GM12873 (cell line): Measurements from ENCODE around the gene NUDT12.

Source experiments
- TF ChIP-seq, protein P1 (sequence below): IDR thresholded peaks from 2 replicates; pipeline ENCODE4 v1.5.1; 2012; ENCODE audit warnings: low read depth, mild to moderate bottlenecking, moderate library complexity, low read length, control low read depth; ENCODE audit not compliant: insufficient read depth; ENCODE audit errors: missing control alignments

The NUDT12 gene

DNA sequence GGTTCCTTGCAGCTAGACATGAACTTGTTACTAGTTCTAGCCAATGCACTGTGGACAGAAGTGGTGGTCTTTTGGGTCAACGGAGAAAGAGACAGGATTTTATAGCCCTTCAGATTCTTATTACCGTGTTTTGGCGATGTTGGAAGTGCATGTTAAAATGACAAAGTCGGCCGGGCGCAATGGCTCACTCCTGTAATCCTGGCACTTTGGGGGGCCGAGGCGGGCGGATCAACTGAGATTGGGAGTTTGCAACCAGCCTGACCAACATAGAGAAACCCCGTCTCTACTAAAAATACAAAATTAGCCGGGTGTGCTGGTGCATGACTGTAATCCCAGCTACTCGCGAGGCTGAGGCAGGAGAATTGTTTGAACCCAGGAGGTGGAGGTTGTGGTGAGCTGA is 9.1 kb upstream of the NUDT12 start:
- TF ChIP-seq, protein P1, sequence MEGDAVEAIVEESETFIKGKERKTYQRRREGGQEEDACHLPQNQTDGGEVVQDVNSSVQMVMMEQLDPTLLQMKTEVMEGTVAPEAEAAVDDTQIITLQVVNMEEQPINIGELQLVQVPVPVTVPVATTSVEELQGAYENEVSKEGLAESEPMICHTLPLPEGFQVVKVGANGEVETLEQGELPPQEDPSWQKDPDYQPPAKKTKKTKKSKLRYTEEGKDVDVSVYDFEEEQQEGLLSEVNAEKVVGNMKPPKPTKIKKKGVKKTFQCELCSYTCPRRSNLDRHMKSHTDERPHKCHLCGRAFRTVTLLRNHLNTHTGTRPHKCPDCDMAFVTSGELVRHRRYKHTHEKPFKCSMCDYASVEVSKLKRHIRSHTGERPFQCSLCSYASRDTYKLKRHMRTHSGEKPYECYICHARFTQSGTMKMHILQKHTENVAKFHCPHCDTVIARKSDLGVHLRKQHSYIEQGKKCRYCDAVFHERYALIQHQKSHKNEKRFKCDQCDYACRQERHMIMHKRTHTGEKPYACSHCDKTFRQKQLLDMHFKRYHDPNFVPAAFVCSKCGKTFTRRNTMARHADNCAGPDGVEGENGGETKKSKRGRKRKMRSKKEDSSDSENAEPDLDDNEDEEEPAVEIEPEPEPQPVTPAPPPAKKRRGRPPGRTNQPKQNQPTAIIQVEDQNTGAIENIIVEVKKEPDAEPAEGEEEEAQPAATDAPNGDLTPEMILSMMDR: no peak

DNA sequence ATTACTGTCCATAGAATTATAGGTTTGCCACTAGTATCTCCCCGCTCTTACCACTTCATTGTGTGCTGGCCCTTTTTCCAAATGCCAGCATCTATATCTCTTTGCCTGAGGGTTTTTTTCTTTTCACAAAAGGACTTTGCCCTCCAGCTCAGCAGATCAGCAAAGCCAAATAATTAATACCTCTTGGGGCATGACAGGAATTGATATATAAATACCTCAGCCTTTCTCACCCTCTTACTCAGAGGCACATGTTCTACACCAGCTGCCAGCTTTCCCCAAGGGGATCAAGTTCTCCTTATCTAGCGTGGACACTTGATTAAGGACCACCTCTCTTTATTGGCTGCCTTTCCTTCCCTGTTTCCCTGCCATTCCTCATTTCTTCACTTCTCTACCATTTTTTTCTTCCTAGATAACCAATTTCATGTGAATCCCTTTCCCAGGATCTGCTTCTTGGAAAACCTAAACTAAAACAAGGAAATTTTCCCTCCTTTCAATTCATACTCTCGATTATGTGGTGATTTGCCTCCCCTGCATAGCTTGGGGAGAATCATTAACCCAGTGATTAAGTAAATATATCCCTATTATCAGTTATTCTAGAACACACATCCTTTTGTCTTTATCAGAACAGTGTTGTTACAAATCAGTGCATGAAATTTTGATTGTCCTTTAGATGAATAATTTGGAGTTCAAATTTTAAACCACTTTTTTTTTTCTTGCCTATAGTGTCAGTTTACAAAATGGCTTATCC is 6.9 kb upstream of the NUDT12 start:
- TF ChIP-seq, protein P1: no peak

DNA sequence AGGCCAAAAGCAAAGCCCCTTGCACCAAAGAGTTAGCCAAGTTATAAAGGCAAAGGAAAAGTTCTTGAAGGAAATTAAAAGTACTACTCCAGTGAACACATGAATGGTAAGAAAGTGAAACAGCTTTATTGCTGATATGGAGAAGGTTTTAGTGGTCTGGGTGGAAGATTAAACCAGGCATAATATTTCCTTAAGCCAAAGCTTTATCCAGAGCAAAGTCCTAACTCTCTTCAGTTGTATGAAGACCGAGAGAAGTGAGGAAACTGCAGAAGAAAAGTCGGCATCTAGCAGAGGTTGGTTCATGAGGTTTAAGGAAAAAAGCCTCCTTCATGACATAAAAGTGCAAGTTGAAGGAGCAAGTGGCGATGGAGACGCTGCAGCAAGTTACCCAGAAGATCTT is 3.1 kb upstream of the NUDT12 start:
- TF ChIP-seq, protein P1: no peak

DNA sequence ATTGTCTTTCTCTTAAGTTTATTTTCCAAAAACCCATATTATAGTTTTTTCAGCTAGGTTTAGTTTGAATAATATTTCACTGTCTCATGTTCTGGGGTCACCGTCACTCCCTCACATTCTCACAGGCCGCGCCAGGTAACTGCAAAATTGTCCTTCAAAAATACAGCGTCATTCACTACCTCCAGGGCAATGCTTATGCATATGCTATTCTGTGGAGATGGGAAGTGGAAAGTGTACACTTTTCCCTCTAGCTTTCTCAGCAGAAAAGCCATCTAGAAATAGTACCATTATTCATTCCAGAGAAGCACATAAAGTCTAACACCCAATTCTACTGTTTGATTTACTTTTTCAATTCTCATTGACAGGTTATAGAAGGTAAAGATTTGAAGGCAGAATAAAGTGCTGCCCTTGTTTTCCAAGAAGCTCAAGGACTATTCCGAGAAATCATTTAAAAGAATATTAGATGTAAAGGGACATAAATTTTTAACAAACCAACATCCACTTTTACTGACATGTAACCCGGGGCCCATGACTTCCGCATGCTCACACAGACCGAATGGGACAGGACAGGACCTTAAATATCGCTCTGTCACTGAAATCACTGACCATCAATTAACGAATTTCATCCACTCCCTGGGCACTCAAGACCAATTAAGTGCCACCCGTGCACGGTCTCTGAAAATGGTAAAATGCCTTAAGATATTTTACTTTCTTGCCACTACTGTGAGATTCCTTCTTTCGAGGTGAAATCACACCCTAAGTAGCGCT is 720 bp downstream of the NUDT12 start:
- TF ChIP-seq, protein P1: no peak

DNA sequence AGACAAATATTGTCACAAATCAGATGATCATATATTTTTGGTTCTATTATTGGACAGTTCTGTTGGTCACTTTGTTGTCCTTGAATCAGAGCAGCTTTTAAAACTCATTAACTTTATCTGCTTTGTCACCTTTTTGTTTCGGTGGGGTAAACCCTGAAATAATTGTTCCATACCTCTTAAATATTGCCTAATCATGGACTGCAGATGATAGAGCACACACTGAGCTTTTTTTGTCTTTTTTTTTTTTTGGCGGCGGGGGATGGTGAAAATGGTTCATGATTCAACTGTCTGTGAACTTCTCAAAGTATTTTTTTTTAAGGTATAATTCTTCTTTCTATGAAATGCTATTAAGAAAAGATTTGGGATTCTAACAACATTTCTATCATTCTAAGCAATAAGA is 1.8 kb downstream of the NUDT12 start:
- TF ChIP-seq, protein P1: no peak

DNA sequence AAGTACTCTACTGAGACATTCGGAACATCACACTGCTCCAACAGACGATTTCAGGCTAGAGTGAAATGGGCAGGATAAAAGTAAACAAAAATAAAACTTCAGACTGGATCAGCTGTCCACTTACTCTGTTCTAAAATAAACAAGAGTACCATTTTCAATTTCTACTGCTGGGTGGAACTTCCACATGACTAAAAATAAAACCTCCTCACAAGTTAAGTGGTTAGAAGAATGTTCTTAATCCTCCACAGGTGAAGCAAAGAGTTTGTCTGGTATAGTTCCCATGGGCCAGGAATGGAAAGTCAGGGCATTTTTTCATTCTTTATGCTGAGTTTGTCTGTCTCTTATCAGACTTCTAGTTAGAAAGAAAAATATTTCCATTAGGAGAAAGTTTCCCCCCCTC is 15.7 kb downstream of the NUDT12 start:
- TF ChIP-seq, protein P1: no peak

DNA sequence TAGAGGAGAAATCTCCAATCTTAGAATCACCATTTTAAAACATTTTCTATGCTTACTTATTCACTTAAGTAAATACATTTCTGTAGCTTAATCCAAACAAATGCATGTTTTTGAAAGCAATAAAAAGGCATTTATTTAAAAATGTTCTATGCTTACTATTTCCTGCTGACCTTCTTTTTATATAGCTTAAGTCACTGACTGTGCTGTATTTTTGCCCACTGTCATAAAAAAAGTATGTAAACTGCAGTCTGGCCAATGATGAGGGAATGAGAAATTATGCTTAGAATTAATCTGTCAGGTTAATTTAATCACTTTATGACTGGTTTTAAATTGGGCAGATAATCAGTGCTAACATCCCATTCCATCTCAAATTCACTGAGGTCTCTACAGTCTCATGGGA is 20.1 kb downstream of the NUDT12 start:
- TF ChIP-seq, protein P1: no peak
